ENCODE data around the gene CHST1. TPM values are rescaled to one million over a fixed set of nuclear protein-coding genes. Genes with fewer than 3 reads are reported as not detected.

CHST1 gene
- total RNA-seq, 4 donors from 2014 or later, result 3.3 to 6.9 (median 3.7) TPM

DNA sequence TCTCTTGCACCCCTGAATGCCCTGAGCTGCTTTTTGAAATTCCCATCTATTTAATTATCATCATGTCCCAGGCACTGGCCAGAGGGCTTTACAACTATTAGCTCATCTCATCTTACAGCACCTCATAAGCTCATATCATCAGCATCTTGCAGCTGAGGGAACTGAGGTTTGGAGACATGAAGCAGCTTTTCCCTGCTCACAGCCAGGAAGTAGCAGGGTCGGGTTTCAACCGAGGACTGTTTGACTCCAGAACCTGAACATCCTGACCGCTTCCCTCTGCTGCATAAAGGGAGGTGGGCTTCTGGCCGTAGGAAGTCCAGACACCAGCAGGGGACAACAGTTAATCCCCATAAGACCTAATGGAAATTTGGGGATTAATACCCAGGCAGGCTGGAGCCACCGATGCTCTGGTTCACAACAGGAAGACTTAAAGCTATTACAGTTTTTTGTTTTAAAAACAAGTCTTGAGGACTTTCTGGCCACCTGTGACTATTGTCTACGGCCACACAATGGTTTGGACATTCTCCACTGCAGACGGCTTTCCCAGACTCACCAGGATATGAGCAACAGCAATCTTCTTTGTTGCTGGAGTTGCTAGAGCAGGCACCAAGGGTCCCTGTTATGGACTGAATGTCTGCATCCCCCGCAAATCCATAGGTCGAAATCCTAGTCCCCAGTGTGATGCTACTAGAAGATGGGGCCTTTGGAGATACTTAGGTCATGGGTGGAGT, 47.4 kb downstream of the CHST1 start:
- 43% methylated on average over 9 of the region's 9 CpGs for WGBS
- Histone ChIP-seq H3K27ac (replicated peaks in 1 of 4) (no peak overlapping the region), H3K36me3 (no peaks in the 10 kb centered on the region)

DNA sequence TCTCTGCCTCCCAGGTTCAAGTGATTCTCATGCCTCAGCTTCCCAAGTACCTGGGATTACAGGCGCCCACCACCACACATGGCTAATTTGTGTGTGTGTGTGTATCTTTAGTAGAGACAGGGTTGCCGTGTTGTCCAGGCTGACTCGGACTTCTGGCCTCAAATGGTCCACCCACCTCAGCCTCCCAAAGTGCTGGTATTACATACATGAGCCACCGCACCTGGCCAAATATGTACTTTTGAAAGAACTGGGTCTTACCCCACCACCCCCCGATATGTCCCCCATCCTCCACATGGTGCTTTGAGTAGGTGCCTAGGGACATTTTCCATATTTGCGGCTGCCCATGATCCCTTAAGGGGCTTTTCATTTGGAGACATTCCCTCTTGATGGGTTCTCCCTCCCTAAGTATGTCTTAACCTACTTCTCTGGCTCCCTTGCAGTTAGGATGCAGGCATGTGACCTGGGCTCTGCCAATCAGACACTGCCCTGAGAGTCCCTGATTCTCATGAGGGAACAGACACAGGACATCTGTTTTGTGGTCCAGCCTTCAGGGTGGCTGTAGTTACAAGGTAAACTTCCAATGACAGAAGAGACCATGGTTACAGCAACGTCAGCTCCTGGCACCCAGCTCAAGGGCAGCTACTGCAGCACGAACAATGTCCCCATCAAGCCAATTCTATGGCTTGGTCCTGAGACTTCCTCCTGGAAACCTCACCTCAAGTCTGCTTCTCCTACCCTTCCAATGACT, 48.4 kb downstream of the CHST1 start:
- H3K4me1 ChIP-seq, result no peaks in the 10 kb centered on the region
- DNase-seq (ENCODE audit: extremely low spot score), result peak; percentile 79
- intact Hi-C loops (cut with DNase I), result no loop called here
- 93% methylated on average over 7 of the region's 8 CpGs for WGBS
- TF ChIP-seq POLR2A (IDR thresholded peaks at IDR 0.05; ENCODE audit: low read depth), result no peak
- TF ChIP-seq POLR2AphosphoS5 (IDR thresholded peaks at IDR 0.05), result no peak
- TF ChIP-seq, protein P1, sequence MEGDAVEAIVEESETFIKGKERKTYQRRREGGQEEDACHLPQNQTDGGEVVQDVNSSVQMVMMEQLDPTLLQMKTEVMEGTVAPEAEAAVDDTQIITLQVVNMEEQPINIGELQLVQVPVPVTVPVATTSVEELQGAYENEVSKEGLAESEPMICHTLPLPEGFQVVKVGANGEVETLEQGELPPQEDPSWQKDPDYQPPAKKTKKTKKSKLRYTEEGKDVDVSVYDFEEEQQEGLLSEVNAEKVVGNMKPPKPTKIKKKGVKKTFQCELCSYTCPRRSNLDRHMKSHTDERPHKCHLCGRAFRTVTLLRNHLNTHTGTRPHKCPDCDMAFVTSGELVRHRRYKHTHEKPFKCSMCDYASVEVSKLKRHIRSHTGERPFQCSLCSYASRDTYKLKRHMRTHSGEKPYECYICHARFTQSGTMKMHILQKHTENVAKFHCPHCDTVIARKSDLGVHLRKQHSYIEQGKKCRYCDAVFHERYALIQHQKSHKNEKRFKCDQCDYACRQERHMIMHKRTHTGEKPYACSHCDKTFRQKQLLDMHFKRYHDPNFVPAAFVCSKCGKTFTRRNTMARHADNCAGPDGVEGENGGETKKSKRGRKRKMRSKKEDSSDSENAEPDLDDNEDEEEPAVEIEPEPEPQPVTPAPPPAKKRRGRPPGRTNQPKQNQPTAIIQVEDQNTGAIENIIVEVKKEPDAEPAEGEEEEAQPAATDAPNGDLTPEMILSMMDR (IDR thresholded peaks at IDR 0.05), result no peak
- no peak for TF ChIP-seq EP300 (IDR thresholded peaks at IDR 0.05)
- H3K27me3 ChIP-seq, result peaks cover 0 to 22% (median 0%) of the 10 kb centered on the region in 4 donors
- peaks cover 0 to 6% (median 3%) of the 10 kb centered on the region in 4 donors for H3K9me3 ChIP-seq
- H3K36me3 ChIP-seq, result no peaks in the 10 kb centered on the region
- H3K4me3 ChIP-seq, result no peak overlapping the region
- H3K27ac ChIP-seq (replicated peaks in 1 of 4), result no peak overlapping the region

More for the DNA sequence above, 47.4 kb downstream of the CHST1 start:
- Histone ChIP-seq H3K4me3 (no peak overlapping the region), H3K4me1 (no peaks in the 10 kb centered on the region), H3K27me3 (peaks cover 0 to 24% (median 0%) of the 10 kb centered on the region in 4 donors), H3K9me3 (peaks cover 0 to 6% (median 3%) of the 10 kb centered on the region in 4 donors)
- peak; percentile 82 for DNase-seq (ENCODE audit: extremely low spot score)
- intact Hi-C loops (cut with DNase I), result no loop called here
- no peak for TF ChIP-seq POLR2AphosphoS5 (IDR thresholded peaks at IDR 0.05)
- TF ChIP-seq, protein P1 (IDR thresholded peaks at IDR 0.05), result no peak
- TF ChIP-seq EP300 (IDR thresholded peaks at IDR 0.05), result no peak
- no peak for TF ChIP-seq POLR2A (IDR thresholded peaks at IDR 0.05; ENCODE audit: low read depth)

DNA sequence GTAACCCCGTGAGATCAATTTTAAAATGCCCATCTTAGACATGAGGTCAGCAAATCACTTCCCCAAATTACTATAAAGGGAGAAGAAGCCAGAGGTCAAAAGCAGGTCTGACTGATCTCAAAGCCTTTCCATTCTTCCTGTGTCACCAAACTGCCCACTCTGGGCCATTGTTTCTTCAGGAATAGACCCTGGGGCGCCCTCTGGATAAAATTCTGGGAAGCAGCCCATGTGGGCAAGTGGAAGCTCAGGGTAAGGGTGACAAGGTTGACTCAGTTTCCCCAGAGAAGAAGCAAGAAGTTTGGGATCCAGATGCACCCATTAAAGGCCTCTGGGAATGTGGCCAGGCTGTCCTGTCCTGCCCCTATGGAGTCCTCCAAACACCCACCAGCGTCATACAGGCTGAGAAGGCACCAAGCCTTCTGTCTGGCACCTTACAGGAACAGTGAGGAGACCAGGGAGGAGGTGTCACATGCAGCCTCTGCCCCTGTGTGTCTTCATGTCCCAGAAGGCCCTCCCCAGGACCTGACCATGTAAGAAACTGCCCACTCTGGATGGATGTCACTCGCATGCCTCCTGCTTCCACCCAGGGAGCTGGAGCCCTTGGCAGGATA, 50.1 kb downstream of the CHST1 start:
- intact Hi-C loops (cut with DNase I), result no loop called here
- no peaks in the 10 kb centered on the region for H3K9me3 ChIP-seq
- H3K4me3 ChIP-seq, result no peak overlapping the region
- peaks cover 0 to 20% (median 0%) of the 10 kb centered on the region in 4 donors for H3K27me3 ChIP-seq
- 80% methylated on average over 3 of the region's 4 CpGs for WGBS
- DNase-seq (ENCODE audit: extremely low spot score), result no peak
- no peak for TF ChIP-seq POLR2AphosphoS5 (IDR thresholded peaks at IDR 0.05)
- TF ChIP-seq, protein P1 (IDR thresholded peaks at IDR 0.05), result no peak
- no peak for TF ChIP-seq EP300 (IDR thresholded peaks at IDR 0.05)
- TF ChIP-seq POLR2A (IDR thresholded peaks at IDR 0.05; ENCODE audit: low read depth), result no peak
- H3K4me1 ChIP-seq, result no peaks in the 10 kb centered on the region
- H3K36me3 ChIP-seq, result no peaks in the 10 kb centered on the region
- H3K27ac ChIP-seq (replicated peaks in 1 of 4), result no peak overlapping the region

DNA sequence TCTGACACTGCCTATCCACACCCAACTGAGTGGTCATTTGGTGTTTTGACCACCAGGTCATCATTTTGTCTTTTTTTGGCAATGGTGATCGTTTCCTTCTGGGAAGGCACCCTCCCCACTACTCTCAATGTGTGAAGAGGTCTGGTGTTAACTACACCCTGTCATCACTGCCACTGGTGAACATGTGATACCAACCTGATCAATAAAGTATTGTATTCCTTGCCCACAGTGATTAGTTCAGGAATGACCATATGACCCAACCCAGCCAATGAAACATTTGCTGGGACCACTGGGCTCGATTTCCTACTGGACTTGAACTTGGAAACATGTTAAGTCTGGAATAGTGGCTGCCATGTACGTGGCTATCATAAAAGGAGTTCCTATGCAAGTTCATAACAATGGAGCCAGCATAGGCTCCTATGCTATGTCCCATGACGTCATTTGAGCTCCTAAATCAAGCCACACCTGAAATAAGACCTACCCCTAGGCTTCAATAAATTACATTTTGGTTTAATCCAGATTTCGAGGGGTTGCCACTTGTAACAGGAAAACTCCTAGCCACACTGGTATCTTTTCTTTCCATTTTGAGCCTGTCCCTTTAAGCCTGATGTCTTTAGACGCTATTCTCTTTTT, 51.1 kb downstream of the CHST1 start:
- H3K36me3 ChIP-seq, result no peaks in the 10 kb centered on the region
- intact Hi-C loops (cut with DNase I), result no loop called here
- TF ChIP-seq, protein P1 (IDR thresholded peaks at IDR 0.05), result no peak
- TF ChIP-seq POLR2A (IDR thresholded peaks at IDR 0.05; ENCODE audit: low read depth) (no peak), EP300 (IDR thresholded peaks at IDR 0.05) (no peak), POLR2AphosphoS5 (IDR thresholded peaks at IDR 0.05) (no peak)
- H3K27ac ChIP-seq (replicated peaks in 1 of 4), result no peak overlapping the region
- WGBS, result 68% methylated on average over 6 of the region's 6 CpGs
- H3K9me3 ChIP-seq, result no peaks in the 10 kb centered on the region
- H3K4me1 ChIP-seq, result no peaks in the 10 kb centered on the region
- H3K4me3 ChIP-seq, result no peak overlapping the region
- DNase-seq (ENCODE audit: extremely low spot score), result no peak
- peaks cover 0 to 19% (median 0%) of the 10 kb centered on the region in 4 donors for H3K27me3 ChIP-seq

Data from esophagus muscularis mucosa (tissue), 4 donors.